Fibroblast of skin of left biceps (primary cell): ENCODE data around the gene BMP4.
A peak's percentile ranks its signal among the peaks of the same experiment; 100 is the strongest.

Source experiments
- DNase-seq, 2 experiments: peaks; one replicate each; pipeline ENCODE4 v3.0.0-alpha.2; 2013; ENCODE audit warnings: low read depth in 2 of 2

BMP4 gene

GRCh38 chr14:53946404-53947093 lies 10.1 kb downstream of the BMP4 start:
- DNase-seq = no peak

- DNase-seq = no peak
Observed at GRCh38 chr14:53946071-53946403, 10.6 kb downstream of the BMP4 start.

- DNase-seq = no peak
Observed at GRCh38 chr14:53943751-53944083, 12.9 kb downstream of the BMP4 start.

GRCh38 chr14:53942970-53943750 lies 13.5 kb downstream of the BMP4 start:
- DNase-seq = no peak

GRCh38 chr14:53938136-53938837 lies 18.3 kb downstream of the BMP4 start:
- DNase-seq = no peak

- DNase-seq = no peak
Observed at GRCh38 chr14:53934778-53935414, 21.7 kb downstream of the BMP4 start.

DNA sequence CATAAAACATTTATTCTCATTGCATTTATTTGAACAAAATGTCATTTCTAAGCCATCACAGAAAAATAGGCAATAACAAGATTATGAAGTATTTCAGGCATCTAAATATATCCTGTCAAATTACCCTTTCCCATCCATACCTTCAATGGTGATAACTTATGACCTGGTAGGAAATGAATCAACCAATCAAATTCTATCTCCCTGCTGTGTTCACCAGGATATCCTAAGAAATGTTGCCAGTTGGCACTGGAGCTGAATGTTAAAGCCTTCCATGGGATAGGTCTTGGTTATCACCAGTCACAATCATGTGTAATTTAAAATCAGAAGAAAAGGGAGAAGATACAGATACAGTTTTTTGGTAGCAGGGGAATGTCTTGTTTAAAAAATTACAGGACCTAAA lies 23.7 kb downstream of the BMP4 start:
- DNase-seq = no peak

- DNase-seq = no peak
Observed at GRCh38 chr14:53929871-53930715, 26.5 kb downstream of the BMP4 start.

GRCh38 chr14:53927171-53927570 lies 29.5 kb downstream of the BMP4 start:
- peak in 1 of 2 experiments; percentile 4 for DNase-seq

- peak; percentile 21 to 29 for DNase-seq
Observed at GRCh38 chr14:53925201-53925766, 31.3 kb downstream of the BMP4 start.

DNA sequence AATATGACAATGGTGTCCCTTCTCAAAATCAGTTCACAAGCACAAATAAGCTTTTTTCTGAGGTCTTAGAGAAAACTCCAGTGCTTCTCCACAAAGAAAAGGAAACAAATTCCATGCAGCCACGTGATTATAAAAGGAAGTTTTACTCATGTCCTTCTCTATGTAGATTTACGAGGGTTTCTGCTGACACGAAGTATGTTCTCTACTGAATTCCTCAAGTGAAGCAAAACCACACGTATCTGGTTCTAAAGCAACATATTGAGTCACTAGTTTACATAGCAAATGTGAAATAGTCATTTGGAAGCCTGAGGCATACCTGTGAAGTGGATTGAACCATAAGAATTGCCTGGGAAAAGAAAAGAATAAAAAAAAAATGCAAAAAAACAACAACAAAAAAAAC lies 31.9 kb downstream of the BMP4 start:
- peak; percentile 79 for DNase-seq

DNA sequence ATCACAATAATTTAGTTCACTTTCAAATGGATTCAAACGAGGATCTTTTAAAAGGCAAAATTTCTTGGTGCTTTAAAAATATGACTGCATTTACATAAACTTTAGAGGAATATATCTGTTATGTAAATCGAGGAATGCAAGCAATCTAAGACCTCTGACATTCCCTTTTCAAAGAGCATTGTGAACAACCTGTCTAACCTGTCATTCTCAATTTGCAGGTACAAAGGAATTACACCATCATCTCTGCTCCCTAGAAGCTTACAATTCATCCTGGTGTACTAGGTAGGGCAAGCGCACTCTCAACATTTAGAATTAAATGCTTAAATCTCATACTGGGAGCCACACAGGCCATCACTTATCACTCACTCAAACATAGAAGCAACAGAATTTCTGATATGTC lies 35.6 kb downstream of the BMP4 start:
- DNase-seq = no peak

GRCh38 chr14:53916239-53916638 lies 40.4 kb downstream of the BMP4 start:
- no peak for DNase-seq

DNA sequence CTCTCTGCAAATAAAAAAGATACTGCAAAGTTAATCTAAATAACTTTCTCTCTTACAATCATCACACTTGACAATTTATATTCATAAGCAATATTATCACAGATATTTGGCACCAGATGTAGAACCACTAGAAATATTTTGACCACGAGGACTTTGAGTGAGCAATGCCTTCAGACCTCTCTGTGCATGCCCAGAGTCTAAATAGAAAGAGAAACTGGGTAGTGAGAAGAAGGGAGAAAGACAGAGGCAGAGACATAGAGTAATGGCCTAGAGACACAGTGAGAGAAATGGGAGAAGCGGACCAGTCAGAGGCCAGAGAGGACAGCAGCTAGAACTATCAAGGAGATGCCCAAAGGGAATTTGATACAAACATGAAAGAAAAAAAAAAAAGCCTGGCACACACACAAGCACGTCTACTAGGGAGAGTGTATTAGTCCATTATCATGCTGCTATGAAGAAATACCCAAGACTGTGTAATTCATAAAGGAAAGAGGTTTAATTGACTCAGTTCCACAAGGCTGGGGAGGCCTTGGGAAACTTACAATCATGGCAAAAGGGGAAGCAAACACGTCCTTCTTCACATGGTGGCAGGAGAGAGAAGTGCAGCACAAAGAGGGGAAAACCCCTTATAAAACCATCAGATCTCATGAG lies 41.1 kb downstream of the BMP4 start:
- no peak for DNase-seq

DNA sequence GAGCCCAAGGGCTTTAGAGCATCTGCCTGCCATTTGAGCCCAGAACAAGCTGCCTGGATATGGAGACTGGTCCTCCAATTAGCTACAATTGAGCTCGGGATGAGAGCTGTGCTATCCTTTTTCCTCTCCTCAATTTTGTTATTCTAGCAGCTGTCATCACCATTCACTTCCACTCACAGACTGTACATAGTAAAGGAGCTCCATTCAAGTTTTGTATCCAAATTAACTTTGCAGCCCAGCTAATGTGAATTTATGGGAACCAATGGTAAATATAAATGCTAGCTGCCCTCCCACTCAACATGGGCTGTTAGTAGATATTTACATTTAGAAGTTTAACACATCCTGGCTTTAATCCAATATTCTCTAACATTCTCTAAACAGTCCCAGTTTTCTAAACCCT lies 44.6 kb downstream of the BMP4 start:
- DNase-seq = no peak

DNA sequence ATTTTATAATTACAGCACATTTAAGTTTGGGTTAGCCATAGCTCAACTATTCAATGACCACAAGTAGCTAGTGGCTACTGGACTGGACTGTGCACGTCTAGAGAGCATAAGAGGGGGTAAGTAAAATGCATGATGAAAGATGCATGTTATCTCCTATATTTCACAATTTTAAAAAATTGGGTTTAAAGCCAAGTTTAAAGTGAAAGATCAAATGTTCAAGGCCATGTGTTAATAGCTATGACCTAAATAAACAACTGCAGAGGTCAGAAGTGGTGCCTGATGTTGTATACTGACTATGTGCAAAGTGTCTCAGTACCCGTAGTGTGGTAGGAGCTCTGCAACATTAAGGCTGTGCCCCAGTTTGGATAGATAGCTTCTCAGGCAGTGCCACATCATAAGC lies 48.2 kb downstream of the BMP4 start:
- DNase-seq = no peak

- DNase-seq = no peak
Observed at GRCh38 chr14:53902307-53902706, 54.3 kb downstream of the BMP4 start.

DNA sequence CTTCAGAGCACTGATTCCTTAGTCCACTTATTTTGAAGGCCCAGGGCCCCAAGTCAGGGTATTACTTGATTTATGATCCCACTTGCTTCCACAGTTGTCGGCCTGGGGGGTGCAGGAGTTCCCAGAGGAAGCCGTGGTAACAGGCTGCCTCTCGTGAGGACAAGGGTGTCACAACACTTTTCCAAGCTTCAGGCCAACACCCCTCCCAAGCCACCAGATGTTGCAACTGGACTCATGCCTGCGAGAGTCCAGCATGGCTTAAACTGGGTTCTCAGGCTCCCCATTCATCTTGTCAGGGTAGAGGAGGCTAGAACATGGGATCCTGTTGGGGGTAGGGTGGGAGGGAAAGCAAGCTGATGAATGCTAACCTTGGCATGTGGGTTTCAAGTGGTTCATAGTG lies 56.1 kb downstream of the BMP4 start:
- no peak for DNase-seq
